HL-60/S4 treated with retinoic acid at 250 ng/mL for 4 days and 3 days (cell line): Measurements from ENCODE around the gene CREM.

ENCODE experiments used
- in situ Hi-C: fragments of 300-500 bp; cut with MboI; formaldehyde crosslinking; loops from 2 replicates; pipeline ENCODE4 v1.7.0; 2022; ENCODE audit warnings: low sequenced_read_pairs

The CREM gene

DNA sequence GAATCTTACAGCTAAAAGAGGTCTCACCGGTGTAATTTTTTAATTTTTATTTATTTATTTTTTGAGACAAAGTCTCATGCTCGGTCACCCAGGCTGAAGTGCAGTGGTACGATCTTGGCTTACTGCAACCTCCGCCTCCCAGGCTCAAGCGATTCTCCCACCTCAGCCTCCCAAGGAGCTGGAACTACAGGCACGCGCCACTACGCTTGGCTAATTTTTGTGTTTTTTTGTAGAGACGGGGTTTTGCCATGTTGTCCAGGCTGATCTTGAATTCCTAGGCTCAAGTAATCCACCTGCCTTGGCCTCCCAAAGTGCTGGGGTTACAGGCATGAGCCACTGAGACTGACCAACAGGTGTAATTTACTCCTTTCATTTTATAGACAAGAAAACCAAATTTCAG, 90.3 kb downstream of the CREM start:
- in situ Hi-C loops = loop anchor here (25.0 kb wide), 2 partner anchors 105 to 555 kb away; no protein-coding TSS in a partner anchor

- in situ Hi-C loops = loop anchor here (25.0 kb wide), 2 partner anchors 105 to 555 kb away; no protein-coding TSS in a partner anchor
These were observed 90.8 kb downstream of the CREM start for GRCh38 chr10:35217455-35217854.

- in situ Hi-C loops = loop anchor here (25.0 kb wide), 2 partner anchors 106 to 556 kb away; no protein-coding TSS in a partner anchor
These were observed 91.8 kb downstream of the CREM start for GRCh38 chr10:35218339-35218955.

DNA sequence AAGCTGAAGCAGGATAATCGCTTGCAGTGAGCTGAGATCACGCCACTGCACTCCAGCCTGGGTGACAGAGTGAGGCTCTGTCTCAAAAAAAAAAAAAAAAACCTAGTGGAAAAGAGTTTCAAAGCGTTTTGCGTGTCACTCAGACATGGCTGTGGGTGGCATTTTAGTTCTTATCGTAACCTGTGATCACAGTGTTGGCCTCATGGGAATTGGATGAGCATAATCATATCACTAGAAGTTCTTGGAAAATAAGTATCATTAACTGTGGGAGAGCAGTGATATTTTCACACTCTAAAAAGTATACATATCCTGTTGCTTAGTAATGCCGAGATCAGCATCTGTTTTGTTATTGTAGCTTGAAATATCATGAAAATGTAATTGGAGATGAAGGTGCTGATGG, 92.6 kb downstream of the CREM start:
- in situ Hi-C loops = loop anchor here (25.0 kb wide), 2 partner anchors 107 to 557 kb away; no protein-coding TSS in a partner anchor

DNA sequence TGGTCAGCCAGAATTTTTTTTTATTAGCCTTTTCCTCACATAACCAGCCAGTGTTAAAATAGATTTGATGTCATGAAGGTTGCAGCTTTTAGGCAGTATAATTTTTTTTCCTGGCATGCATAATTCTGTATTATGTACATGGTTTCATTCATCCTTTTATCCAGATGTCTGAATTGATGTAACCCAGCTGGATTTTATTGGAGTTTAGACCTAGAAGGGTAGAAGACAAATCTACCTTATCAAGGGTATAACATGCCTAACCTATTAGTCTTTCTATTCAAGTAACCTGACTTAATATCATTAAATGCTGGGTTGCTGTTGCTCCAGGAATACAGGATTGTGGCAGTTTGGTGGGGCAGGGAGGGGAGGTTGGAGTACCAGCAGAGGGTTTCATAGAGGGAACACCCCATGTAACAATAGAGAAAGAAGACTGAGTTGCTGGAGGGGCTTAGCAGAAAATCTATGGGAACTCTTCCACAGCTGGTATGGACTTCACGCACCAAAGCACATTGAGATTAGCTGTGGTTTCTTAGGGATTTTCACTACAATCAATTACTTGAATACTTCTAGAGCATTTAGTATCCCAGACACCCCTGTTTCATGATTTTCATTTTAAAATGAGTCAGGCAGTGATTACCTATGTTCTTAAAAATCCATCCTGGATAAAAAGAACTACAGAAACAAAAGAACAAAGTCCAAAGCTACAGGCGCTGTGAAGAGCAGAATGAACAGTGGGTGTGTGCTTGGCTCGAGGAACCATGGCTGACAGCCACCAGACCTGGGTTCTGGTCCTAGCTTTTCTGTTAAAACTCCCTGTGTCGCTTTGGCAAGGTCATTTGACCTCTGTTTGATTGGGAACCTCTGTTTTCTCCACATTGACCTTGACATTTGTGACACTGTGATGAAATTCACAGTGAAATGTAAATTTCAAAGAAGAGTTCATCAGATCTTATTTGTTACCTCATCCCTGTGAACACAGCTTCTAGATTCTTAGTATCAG, 93.5 kb downstream of the CREM start:
- in situ Hi-C loops = loop anchor here (25.0 kb wide), 2 partner anchors 108 to 558 kb away; no protein-coding TSS in a partner anchor

GRCh38 chr10:35223016-35223415, 96.4 kb downstream of the CREM start:
- in situ Hi-C loops = loop anchor here (25.0 kb wide), 2 partner anchors 111 to 561 kb away; no protein-coding TSS in a partner anchor

DNA sequence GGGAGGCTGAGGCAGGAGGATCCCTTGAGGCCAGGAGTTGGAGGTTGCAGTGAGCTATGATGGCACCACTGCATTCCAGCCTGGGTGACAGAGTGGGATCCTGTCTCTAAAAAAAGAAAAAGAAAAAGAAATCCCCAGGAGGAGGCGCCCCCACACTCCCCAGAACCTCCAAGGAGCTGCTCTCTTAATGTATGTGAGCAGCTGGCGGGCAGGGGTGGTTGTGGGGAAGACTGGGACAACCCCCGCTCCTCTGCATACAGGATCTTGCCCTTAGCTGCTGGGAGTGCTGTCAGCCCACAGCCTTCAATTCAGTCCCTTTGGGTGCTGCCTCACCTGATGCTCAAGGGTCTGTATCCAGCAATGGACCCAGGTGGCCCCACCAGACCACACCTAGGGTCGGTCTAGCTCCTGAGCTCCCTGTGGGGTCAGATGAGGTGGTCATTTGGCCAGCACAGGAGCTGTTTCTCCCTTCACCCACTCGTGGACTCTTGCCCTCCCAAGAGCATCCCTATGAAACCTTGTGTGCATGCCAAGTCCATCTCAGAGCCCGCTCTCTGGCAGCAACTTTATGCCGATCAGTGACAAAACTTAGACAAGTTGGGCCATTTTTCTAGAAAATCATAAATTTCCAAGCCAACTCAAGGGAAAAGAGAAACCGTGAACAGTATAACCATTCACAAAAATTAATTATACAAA, 97.5 kb downstream of the CREM start:
- in situ Hi-C loops = loop anchor here (25.0 kb wide), 2 partner anchors 112 to 562 kb away; no protein-coding TSS in a partner anchor

- in situ Hi-C loops = no loop called here
These were observed 98.6 kb downstream of the CREM start for GRCh38 chr10:35225204-35225603.

GRCh38 chr10:35226507-35226906, 99.9 kb downstream of the CREM start:
- in situ Hi-C loops = no loop called here

DNA sequence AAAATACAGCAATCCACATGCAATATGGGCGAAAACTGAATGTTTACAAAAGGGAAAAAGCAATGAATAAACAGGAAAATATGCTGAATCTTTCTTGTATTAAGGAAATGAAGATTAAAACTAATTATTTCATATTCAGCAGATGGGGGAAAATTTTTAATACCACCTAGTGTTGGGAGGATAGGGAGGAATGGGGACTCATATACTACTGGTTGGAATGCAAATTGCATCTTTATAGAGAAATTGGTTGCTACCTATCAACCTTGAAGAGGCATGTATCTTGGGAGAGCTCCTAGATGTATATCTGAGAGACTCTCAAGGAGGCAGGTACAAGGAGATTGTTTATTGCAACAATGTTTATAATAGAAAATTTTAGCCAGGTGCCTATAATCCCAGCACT, 101.4 kb downstream of the CREM start:
- in situ Hi-C loops = no loop called here

GRCh38 chr10:35231646-35232045, 105.0 kb downstream of the CREM start:
- in situ Hi-C loops = no loop called here

- in situ Hi-C loops = no loop called here
These were observed 105.9 kb downstream of the CREM start for GRCh38 chr10:35232527-35232926.

DNA sequence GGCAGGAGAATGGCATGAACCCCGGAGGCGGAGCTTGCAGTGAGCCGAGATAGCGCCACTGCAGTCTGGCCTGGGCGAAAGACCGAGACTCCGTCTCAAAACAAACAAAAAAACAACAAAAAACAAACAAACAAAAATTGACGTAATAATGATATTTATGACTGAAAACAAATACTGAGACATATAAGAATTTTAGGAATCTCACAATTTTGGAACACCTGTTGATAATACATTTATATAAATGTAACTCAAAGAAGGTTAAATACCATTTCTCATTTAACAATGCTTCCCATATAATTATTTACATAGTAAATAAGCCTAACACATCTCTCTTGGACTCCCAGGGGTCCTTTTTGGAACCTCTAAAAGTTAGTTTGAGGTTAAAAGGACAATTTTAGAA, 107.4 kb downstream of the CREM start:
- in situ Hi-C loops = no loop called here

GRCh38 chr10:35236739-35237138, 110.1 kb downstream of the CREM start:
- in situ Hi-C loops = no loop called here

GRCh38 chr10:35237766-35238512, 111.3 kb downstream of the CREM start:
- in situ Hi-C loops = no loop called here

GRCh38 chr10:35244549-35244948, 117.9 kb downstream of the CREM start:
- in situ Hi-C loops = no loop called here

DNA sequence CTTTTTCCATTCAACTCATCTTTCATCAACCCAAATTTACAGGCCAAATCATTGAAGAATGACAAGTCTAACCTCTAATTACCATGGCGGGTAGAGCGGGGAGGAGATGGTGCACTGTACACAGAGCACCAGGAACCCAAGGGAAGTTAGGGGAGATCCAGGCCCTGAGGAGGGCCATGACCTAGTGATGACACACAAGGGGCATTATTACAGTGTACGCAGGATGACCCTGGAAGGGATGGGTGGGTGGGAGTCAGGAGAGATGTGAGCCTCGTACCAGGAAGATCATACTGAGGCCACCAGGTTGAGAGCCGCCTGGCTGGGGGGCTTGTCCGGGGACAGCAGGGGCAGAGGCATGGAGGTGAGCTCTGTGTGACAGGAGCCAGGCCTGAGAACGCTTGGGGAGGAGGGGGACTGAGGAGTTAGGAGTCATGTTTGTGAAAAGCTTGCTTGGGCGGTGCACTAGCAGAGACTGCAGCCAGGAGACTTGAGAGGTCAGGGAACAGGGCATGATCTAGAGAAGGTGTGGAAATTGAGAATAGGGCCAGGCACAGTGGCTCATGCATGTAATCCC, 120.2 kb downstream of the CREM start:
- in situ Hi-C loops = no loop called here

- in situ Hi-C loops = no loop called here
These were observed 124.9 kb downstream of the CREM start for GRCh38 chr10:35251373-35252100.
